Spleen (tissue), 7 donors: ENCODE results near the gene PSMB7.
A peak's percentile ranks its signal among the peaks of the same experiment; 100 is the strongest.

Source experiments
- CTCF ChIP-seq, 11 experiments: fragments of 200-600 bp in 7 of 11; fragments of 450-650 bp in 4 of 11; sonication (generic) in 4 of 11; IDR thresholded peaks in 8 of 11; conservative IDR thresholded peaks in 3 of 11; 1 replicate in 7 of 11; 2 replicates in 4 of 11; pipeline versions ENCODE4 v1.4.0 to v1.8.0; 2016 to 2021; ENCODE audit warnings: antibody characterized with exemption in 11 of 11, inconsistent platforms in 4 of 11, mild to moderate bottlenecking in 1 of 11
- POLR2A ChIP-seq, 3 donors: fragments of 450-650 bp; IDR thresholded peaks; one replicate each; pipeline ENCODE4 v1.5.1; 2017; ENCODE audit warnings: antibody characterized with exemption in 3 of 3, mild to moderate bottlenecking in 1 of 3
- donor health status: DM: no; HTN: no; CAD: no; lungs with moderate emphysema.
- donor health status: DM: no; HTN: no; CAD: no.
- donor health status: DM: no; HTN: no; CAD: no.

GRCh38 chr9:124429530-124429867 is 14.3 kb upstream of the PSMB7 start:
- TF ChIP-seq POLR2A (IDR thresholded peaks at IDR 0.05), result no peak
- TF ChIP-seq CTCF (IDR thresholded peaks at IDR 0.05 in 8 of 11, conservative IDR thresholded peaks at IDR 0.05 in 3 of 11), result peak in 1 of 11 experiments; percentile 32
